IMR-90 (cell line): Measurements from ENCODE around the gene HUNK. TPM values are rescaled to one million over a fixed set of nuclear protein-coding genes. Genes with fewer than 3 reads are reported as not detected.

Experiments
- ATAC-seq: fragments of 200-7000 bp; cut with Tn5 transposase; 2 replicates; pipeline ENCODE4 v1.9.1; 2020; ENCODE audit warnings: low read depth, mild to moderate bottlenecking, moderate library complexity
- BruUV-seq: library from RNA; stranded (reverse); fragments of 400-500 nt; replicated peaks from 2 replicates; lab custom pipeline; 2021; lab: Mats Ljungman, UMichigan
- CTCF ChIA-PET: fragments of 300-600 bp; formaldehyde crosslinking; extraction: SDS; loops from one replicate; lab custom pipeline; 2021; ENCODE audit warnings: antibody characterized with exemption; lab: Yijun Ruan, JAX
- POLR2A ChIA-PET: fragments of 300-600 bp; sonication (Branson Sonifier 250); formaldehyde crosslinking; loops from one replicate; lab custom pipeline; 2022; ENCODE audit warnings: antibody characterized with exemption; ENCODE audit not compliant: unreplicated experiment; lab: Charles Lee
- DNase-seq: peaks from one replicate; pipeline ENCODE4 v3.0.0; 2013
- H2AFZ ChIP-seq: replicated peaks from 2 replicates; pipeline ENCODE3; 2013; ENCODE audit warnings: low read length, mild to moderate bottlenecking; ENCODE audit not compliant: poor library complexity
- H2AK5ac ChIP-seq: 2 replicates; pipeline ENCODE4 v1.6.1; 2013; ENCODE audit warnings: low read depth, low read length, inconsistent platforms
- H2AK9ac ChIP-seq: replicated peaks from 2 replicates; pipeline ENCODE3; 2013; ENCODE audit warnings: mild to moderate bottlenecking, low read depth, low read length, moderate library complexity; ENCODE audit not compliant: poor library complexity
- H2BK120ac ChIP-seq: 2 replicates; pipeline ENCODE4 v1.6.1; 2013; ENCODE audit warnings: low read depth, low read length, inconsistent platforms
- H2BK15ac ChIP-seq: 3 replicates; pipeline ENCODE4 v1.6.1; 2013; ENCODE audit warnings: low read depth, low read length, inconsistent platforms
- H2BK20ac ChIP-seq: 2 replicates; pipeline ENCODE4 v1.6.1; 2013; ENCODE audit warnings: low read depth, mild to moderate bottlenecking, inconsistent platforms, low read length, moderate library complexity
- H2BK5ac ChIP-seq: 2 replicates; pipeline ENCODE4 v1.6.1; 2013; ENCODE audit warnings: mild to moderate bottlenecking, low read depth, low read length, inconsistent platforms; ENCODE audit not compliant: poor library complexity, severe bottlenecking
- H3K14ac ChIP-seq: replicated peaks from 2 replicates; pipeline ENCODE4 v1.6.1; 2013; ENCODE audit warnings: low read depth, low read length, inconsistent platforms
- H3K18ac ChIP-seq: 2 replicates; pipeline ENCODE4 v1.6.1; 2013; ENCODE audit warnings: low read depth, low read length, control low read depth
- H3K23ac ChIP-seq: 2 replicates; pipeline ENCODE4 v1.6.1; 2013; ENCODE audit warnings: low read depth, low read length, inconsistent platforms
- H3K27ac ChIP-seq: 2 replicates; pipeline ENCODE4 v1.5.1; 2013; ENCODE audit warnings: mild to moderate bottlenecking, control low read depth, low read length; ENCODE audit not compliant: insufficient read depth
- H3K27me3 ChIP-seq: 2 replicates; pipeline ENCODE4 v1.6.1; 2013; ENCODE audit warnings: low read length; ENCODE audit not compliant: control insufficient read depth, insufficient read depth
- H3K36me3 ChIP-seq: 2 replicates; pipeline ENCODE4 v1.6.1; 2013; ENCODE audit warnings: low read length, mixed read lengths; ENCODE audit not compliant: control insufficient read depth, insufficient read depth
- H3K4ac ChIP-seq: 2 replicates; pipeline ENCODE4 v1.6.1; 2013; ENCODE audit warnings: low read depth, low read length, inconsistent platforms
- H3K4me1 ChIP-seq: 2 replicates; pipeline ENCODE4 v1.6.1; 2013; ENCODE audit warnings: low read length, mixed read lengths; ENCODE audit not compliant: control insufficient read depth, insufficient read depth
- H3K4me2 ChIP-seq: 2 replicates; pipeline ENCODE4 v1.6.1; 2013; ENCODE audit warnings: low read depth, mild to moderate bottlenecking, control low read depth, low read length, moderate library complexity
- H3K4me3 ChIP-seq: 2 replicates; pipeline ENCODE4 v1.5.1; 2013; ENCODE audit warnings: low read depth, mild to moderate bottlenecking, control low read depth, low read length, moderate library complexity; ENCODE audit not compliant: insufficient read depth
- H3K56ac ChIP-seq: 2 replicates; pipeline ENCODE4 v1.6.1; 2013; ENCODE audit warnings: low read length, inconsistent platforms; ENCODE audit not compliant: insufficient read depth; ENCODE audit errors: extremely low read depth
- H3K79me1 ChIP-seq, 2 experiments: 2 replicates each; pipeline ENCODE4 v1.6.1; 2013; ENCODE audit warnings: low read length in 2 of 2, inconsistent platforms in 1 of 2, low read depth in 1 of 2
- H3K9ac ChIP-seq: 2 replicates; pipeline ENCODE4 v1.6.1; 2013; ENCODE audit warnings: low read depth, low read length, control low read depth
- H3K9me1 ChIP-seq: 2 replicates; pipeline ENCODE4 v1.6.1; 2013; ENCODE audit warnings: low read length, inconsistent platforms; ENCODE audit not compliant: insufficient read depth
- H3K9me3 ChIP-seq: 2 replicates; pipeline ENCODE4 v1.6.1; 2013; ENCODE audit warnings: low read length; ENCODE audit not compliant: control insufficient read depth, insufficient read depth
- H4K20me1 ChIP-seq: 2 replicates; pipeline ENCODE4 v1.6.1; 2013; ENCODE audit warnings: low read length, inconsistent platforms; ENCODE audit not compliant: insufficient read depth
- H4K5ac ChIP-seq: 2 replicates; pipeline ENCODE4 v1.6.1; 2013; ENCODE audit warnings: mild to moderate bottlenecking, low read depth, low read length, control low read depth
- H4K8ac ChIP-seq, 2 experiments: 2 replicates each; pipeline ENCODE4 v1.6.1; 2013; ENCODE audit warnings: low read depth in 2 of 2, low read length in 2 of 2, control low read depth in 1 of 2, inconsistent platforms in 1 of 2
- H4K91ac ChIP-seq: 2 replicates; pipeline ENCODE4 v1.6.1; 2013; ENCODE audit warnings: low read depth, low read length, inconsistent platforms; ENCODE audit not compliant: insufficient read depth
- MAFK ChIP-seq: IDR thresholded peaks from 2 replicates; pipeline ENCODE4 v1.6.1; 2012; ENCODE audit warnings: low read depth, low read length, improper control_type of control experiment
- MXI1 ChIP-seq: IDR thresholded peaks from 2 replicates; pipeline ENCODE4 v1.6.1; 2012; ENCODE audit warnings: low read depth, mild to moderate bottlenecking, low read length, moderate library complexity, borderline replicate concordance
- SMC3 ChIP-seq: fragments of 150-350 bp; IDR thresholded peaks from 2 replicates; pipeline ENCODE4 v1.6.1; 2016; ENCODE audit warnings: low read depth, mild to moderate bottlenecking, antibody characterized with exemption, low read length, moderate library complexity
- WGBS, 2 experiments: methylation state at CpG; one replicate each; pipeline versions ENCODE4 v1.1.5 to v1.1.7; 2013; ENCODE audit warnings: missing lambda C conversion rate in 2 of 2; ENCODE audit not compliant: insufficient read length in 1 of 2; ENCODE audit errors: extremely low coverage in 2 of 2; 5-methylcytosine and 5-hydroxymethylcytosine counted together
- dilution Hi-C: fragments of 300-500 bp; cut with HindIII; formaldehyde crosslinking; loops from one replicate; pipeline ENCODE4 v1.14.3; 2018; ENCODE audit warnings: low sequenced_read_pairs; ENCODE audit not compliant: unreplicated experiment
- in situ Hi-C: fragments of 300-500 bp; cut with MboI; formaldehyde crosslinking; loops from 3 replicates; pipeline ENCODE4 v1.14.3; 2019; ENCODE audit warnings: low sequenced_read_pairs, inconsistent platforms, mixed read lengths
- intact Hi-C: fragments of 100-400 bp; cut with micrococcal nuclease; formaldehyde crosslinking; loops from 2 replicates; pipeline ENCODE4 v1.10.0; 2022
- polyA plus RNA-seq, 3 experiments: library from polyadenylated mRNA; depleted of rRNA; stranded (reverse); fragments of >200 nt; gene quantifications; 2 replicates each; pipeline ENCODE4 v1.2.3, GENCODE V29; 2012; ENCODE audit warnings: low replicate concordance in 1 of 3
- total RNA-seq: library from RNA; depleted of rRNA; stranded (reverse); fragments of >200 nt; gene quantifications from 2 replicates; pipeline ENCODE4 v1.2.3, GENCODE V29; 2012
- TF ChIP-seq, protein P1 (sequence below): fragments of 150-350 bp; IDR thresholded peaks from 2 replicates; pipeline ENCODE4 v1.6.1; 2016; ENCODE audit warnings: low read depth, mild to moderate bottlenecking, low read length, moderate library complexity, borderline replicate concordance

The HUNK gene
- total and polyA plus RNA-seq, 2 of the 4 experiments (the other 2 are of a cell fraction) = 1.0 to 2.0 TPM

GRCh38 chr21:31894457-31894856, 21.6 kb downstream of the HUNK start:
- ATAC-seq = no peak
- dilution Hi-C loops = no loop called here
- CTCF ChIA-PET = interaction anchor here (0.8 kb wide), 1 partner anchor 12 kb away, joined by 3 read pairs; no protein-coding TSS in a partner anchor

More at GRCh38 chr21:31894457-31894856, 21.6 kb downstream of the HUNK start:
- no peak for TF ChIP-seq MXI1
- TF ChIP-seq MAFK = no peak
- TF ChIP-seq SMC3 = no peak
- TF ChIP-seq, protein P1, sequence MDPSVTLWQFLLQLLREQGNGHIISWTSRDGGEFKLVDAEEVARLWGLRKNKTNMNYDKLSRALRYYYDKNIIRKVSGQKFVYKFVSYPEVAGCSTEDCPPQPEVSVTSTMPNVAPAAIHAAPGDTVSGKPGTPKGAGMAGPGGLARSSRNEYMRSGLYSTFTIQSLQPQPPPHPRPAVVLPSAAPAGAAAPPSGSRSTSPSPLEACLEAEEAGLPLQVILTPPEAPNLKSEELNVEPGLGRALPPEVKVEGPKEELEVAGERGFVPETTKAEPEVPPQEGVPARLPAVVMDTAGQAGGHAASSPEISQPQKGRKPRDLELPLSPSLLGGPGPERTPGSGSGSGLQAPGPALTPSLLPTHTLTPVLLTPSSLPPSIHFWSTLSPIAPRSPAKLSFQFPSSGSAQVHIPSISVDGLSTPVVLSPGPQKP = no peak
- H3K9me3 ChIP-seq = no peaks in the 10 kb centered on the region
- H2AK5ac ChIP-seq = no peak overlapping the region
- H3K23ac ChIP-seq = no peak overlapping the region
- H3K4me1 ChIP-seq = peaks cover 25% of the 10 kb centered on the region
- no peak overlapping the region for H2BK20ac ChIP-seq
- H4K5ac ChIP-seq = no peak overlapping the region
- no peak overlapping the region for H3K4ac ChIP-seq
- POLR2A ChIA-PET = no interaction called here
- H2BK15ac ChIP-seq = peak overlapping the region; percentile 9; the same call in 1 of the 3 replicates
- H3K4me3 ChIP-seq = no peak overlapping the region
- intact Hi-C loops = loop anchor here (5.0 kb wide), 1 partner anchor 53 kb away; no protein-coding TSS in a partner anchor
- no peaks in the 10 kb centered on the region for H3K27me3 ChIP-seq
- no peak overlapping the region for H3K9ac ChIP-seq
- DNase-seq = no peak
- no peak overlapping the region for H2BK120ac ChIP-seq
- no peak overlapping the region for H4K91ac ChIP-seq
- peaks cover 0 to 24% of the 10 kb centered on the region in 2 experiments; a peak in 3 of 4 replicates for H3K79me1 ChIP-seq
- no peak overlapping the region for H3K14ac ChIP-seq
- no peak overlapping the region for H3K4me2 ChIP-seq
- H2BK5ac ChIP-seq = no peak overlapping the region
- in situ Hi-C loops = no loop called here
- H3K36me3 ChIP-seq = no peaks in the 10 kb centered on the region
- H3K18ac ChIP-seq = no peak overlapping the region
- no peak overlapping the region for H3K56ac ChIP-seq
- no TSS peak for BruUV-seq
- WGBS, 2 experiments = 83% methylated on average over 1 of the region's 2 CpGs; no CpG with 5 or more reads in 1 of the 2 experiments
- no peak overlapping the region for H4K8ac ChIP-seq
- peaks cover 13% of the 10 kb centered on the region; the same call in 1 of the 2 replicates for H3K9me1 ChIP-seq
- no peak overlapping the region for H2AK9ac ChIP-seq
- no peak overlapping the region for H2AFZ ChIP-seq
- H3K27ac ChIP-seq = no peak overlapping the region
- H4K20me1 ChIP-seq = peaks cover 3% of the 10 kb centered on the region; the same call in 1 of the 2 replicates
